ENCODE results near the gene CRB1. TPM values are rescaled to one million over a fixed set of nuclear protein-coding genes. Genes with fewer than 3 reads are reported as not detected.

CRB1 gene
- total RNA-seq, 4 donors from 2014 or later = 0.44 to 2.5 (median 1.0) TPM

GRCh38 chr1:197285526-197286205 lies 17.6 kb downstream of the CRB1 start:
- no peak for TF ChIP-seq CTCF (IDR thresholded peaks at IDR 0.05 in 4 of 5, conservative IDR thresholded peaks at IDR 0.05 in 1 of 5)
- Histone ChIP-seq H3K9me3 (no peaks in the 10 kb centered on the region), H3K36me3 (no peaks in the 10 kb centered on the region), H3K4me3 (no peak overlapping the region), H3K27ac (no peak overlapping the region), H3K4me1 (no peaks in the 10 kb centered on the region), H3K27me3 (no peaks in the 10 kb centered on the region)
- in situ Hi-C loops (cut with MboI; ENCODE audit: low sequenced_read_pairs in 4 of 4) (no loop called here), intact Hi-C loops (cut with DNase I; ENCODE audit: low total_unique reads) (no loop called here)
- no peak for DNase-seq
- ATAC-seq = no peak

GRCh38 chr1:197286634-197287033 lies 18.6 kb downstream of the CRB1 start:
- H3K9me3 ChIP-seq = no peaks in the 10 kb centered on the region
- H3K27ac ChIP-seq = no peak overlapping the region
- no peak for ATAC-seq
- no peaks in the 10 kb centered on the region for H3K4me1 ChIP-seq
- H3K27me3 ChIP-seq = no peaks in the 10 kb centered on the region
- intact Hi-C loops (cut with DNase I; ENCODE audit: low total_unique reads) = no loop called here
- TF ChIP-seq POLR2A (IDR thresholded peaks at IDR 0.05) (no peak), CTCF (IDR thresholded peaks at IDR 0.05 in 4 of 5, conservative IDR thresholded peaks at IDR 0.05 in 1 of 5) (no peak)
- H3K36me3 ChIP-seq = no peaks in the 10 kb centered on the region
- no peak for DNase-seq
- no peak overlapping the region for H3K4me3 ChIP-seq
- in situ Hi-C loops (cut with MboI; ENCODE audit: low sequenced_read_pairs in 4 of 4) = no loop called here

GRCh38 chr1:197287863-197288262 lies 19.8 kb downstream of the CRB1 start:
- H3K27ac ChIP-seq = no peak overlapping the region
- in situ Hi-C loops (cut with MboI; ENCODE audit: low sequenced_read_pairs in 4 of 4) (no loop called here), intact Hi-C loops (cut with DNase I; ENCODE audit: low total_unique reads) (no loop called here)
- ATAC-seq = no peak
- no peaks in the 10 kb centered on the region for H3K36me3 ChIP-seq
- no peaks in the 10 kb centered on the region for H3K4me1 ChIP-seq
- H3K4me3 ChIP-seq = no peak overlapping the region
- no peaks in the 10 kb centered on the region for H3K27me3 ChIP-seq
- TF ChIP-seq POLR2A (IDR thresholded peaks at IDR 0.05) = no peak
- no peaks in the 10 kb centered on the region for H3K9me3 ChIP-seq
- no peak for DNase-seq

GRCh38 chr1:197302775-197303174 lies 34.7 kb downstream of the CRB1 start:
- TF ChIP-seq POLR2A (IDR thresholded peaks at IDR 0.05) = no peak
- Histone ChIP-seq H3K4me1 (no peaks in the 10 kb centered on the region), H3K27ac (no peak overlapping the region), H3K36me3 (no peaks in the 10 kb centered on the region), H3K4me3 (no peak overlapping the region), H3K9me3 (no peaks in the 10 kb centered on the region), H3K27me3 (no peaks in the 10 kb centered on the region)
- in situ Hi-C loops (cut with MboI; ENCODE audit: low sequenced_read_pairs in 4 of 4) = no loop called here
- ATAC-seq (no peak), DNase-seq (no peak)
- intact Hi-C loops (cut with DNase I; ENCODE audit: low total_unique reads) = no loop called here

GRCh38 chr1:197303463-197303862 lies 35.4 kb downstream of the CRB1 start:
- no peak overlapping the region for H3K4me3 ChIP-seq
- H3K9me3 ChIP-seq = no peaks in the 10 kb centered on the region
- H3K36me3 ChIP-seq = no peaks in the 10 kb centered on the region
- intact Hi-C loops (cut with DNase I; ENCODE audit: low total_unique reads) = no loop called here
- no peaks in the 10 kb centered on the region for H3K4me1 ChIP-seq
- in situ Hi-C loops (cut with MboI; ENCODE audit: low sequenced_read_pairs in 4 of 4) = no loop called here
- DNase-seq (no peak), ATAC-seq (no peak)
- no peak for TF ChIP-seq POLR2A (IDR thresholded peaks at IDR 0.05)
- TF ChIP-seq CTCF (IDR thresholded peaks at IDR 0.05 in 4 of 5, conservative IDR thresholded peaks at IDR 0.05 in 1 of 5) = no peak
- H3K27me3 ChIP-seq = no peaks in the 10 kb centered on the region
- H3K27ac ChIP-seq = no peak overlapping the region
